ENCODE measurements around the gene ARRDC1. TPM values are rescaled to one million over a fixed set of nuclear protein-coding genes. Genes with fewer than 3 reads are reported as not detected.

Gene ARRDC1
- total RNA-seq, 1 experiment from 2014 or later, result 47.1 TPM

DNA sequence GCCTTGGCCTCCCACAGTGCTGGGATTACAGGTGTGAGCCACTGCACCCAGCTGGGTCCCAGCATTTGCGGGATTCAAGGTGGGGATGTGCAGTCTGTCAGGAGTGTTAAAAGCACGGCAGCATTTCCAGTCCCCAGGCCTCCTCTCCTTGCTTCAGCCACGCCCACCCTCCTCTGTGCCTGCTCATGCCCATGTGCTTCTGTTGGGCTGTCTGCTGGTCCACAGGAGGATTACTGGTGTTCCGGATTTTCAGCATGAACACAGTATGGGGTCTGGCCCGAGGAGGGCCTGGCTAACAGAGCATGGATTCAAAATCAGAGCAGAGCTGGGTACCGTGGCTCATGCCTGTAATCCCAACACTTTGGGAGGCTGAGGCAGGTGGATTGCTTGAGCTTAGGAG, 5.5 kb downstream of the ARRDC1 start:
- Histone ChIP-seq H3K27me3 (ENCODE audit: control insufficient read depth, insufficient read depth, low read length) (no peaks in the 10 kb centered on the region), H3K27ac (ENCODE audit: low read length) (peak overlapping the region; percentile 82), H3K4me1 (ENCODE audit: control insufficient read depth, insufficient read depth, low read length) (peaks cover 49% of the 10 kb centered on the region), H3K36me3 (ENCODE audit: control insufficient read depth, insufficient read depth, low read length) (peaks cover 2% of the 10 kb centered on the region; the same call in 1 of the 2 replicates), H3K9me3 (ENCODE audit: control insufficient read depth, insufficient read depth, low read depth, low read length) (no peaks in the 10 kb centered on the region), H3K4me3 (ENCODE audit: low read depth in 2 of 2, low read length in 2 of 2) (no peak overlapping the region)
- ChIA-PET CTCF (interaction anchor here (0.6 kb wide), 1 partner anchor 11 kb away, joined by 3 read pairs; no protein-coding TSS in a partner anchor), POLR2A (no interaction called here)
- intact Hi-C loops (cut with micrococcal nuclease; ENCODE audit: unreplicated experiment) (no loop called here), in situ Hi-C loops (cut with HindIII; ENCODE audit: low pct_unique_long_range_greater_than_20kb, low sequenced_read_pairs) (no loop called here)
- no peak for DNase-seq (ENCODE audit: low read depth, low spot score)
- BruUV-seq (replicated peaks), result no TSS peak
- no peak for TF ChIP-seq REST (IDR thresholded peaks at IDR 0.05; ENCODE audit: insufficient read depth in 1 of 2, low read depth in 2 of 2, low read length in 1 of 2)
- TF ChIP-seq, protein P1, sequence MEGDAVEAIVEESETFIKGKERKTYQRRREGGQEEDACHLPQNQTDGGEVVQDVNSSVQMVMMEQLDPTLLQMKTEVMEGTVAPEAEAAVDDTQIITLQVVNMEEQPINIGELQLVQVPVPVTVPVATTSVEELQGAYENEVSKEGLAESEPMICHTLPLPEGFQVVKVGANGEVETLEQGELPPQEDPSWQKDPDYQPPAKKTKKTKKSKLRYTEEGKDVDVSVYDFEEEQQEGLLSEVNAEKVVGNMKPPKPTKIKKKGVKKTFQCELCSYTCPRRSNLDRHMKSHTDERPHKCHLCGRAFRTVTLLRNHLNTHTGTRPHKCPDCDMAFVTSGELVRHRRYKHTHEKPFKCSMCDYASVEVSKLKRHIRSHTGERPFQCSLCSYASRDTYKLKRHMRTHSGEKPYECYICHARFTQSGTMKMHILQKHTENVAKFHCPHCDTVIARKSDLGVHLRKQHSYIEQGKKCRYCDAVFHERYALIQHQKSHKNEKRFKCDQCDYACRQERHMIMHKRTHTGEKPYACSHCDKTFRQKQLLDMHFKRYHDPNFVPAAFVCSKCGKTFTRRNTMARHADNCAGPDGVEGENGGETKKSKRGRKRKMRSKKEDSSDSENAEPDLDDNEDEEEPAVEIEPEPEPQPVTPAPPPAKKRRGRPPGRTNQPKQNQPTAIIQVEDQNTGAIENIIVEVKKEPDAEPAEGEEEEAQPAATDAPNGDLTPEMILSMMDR (IDR thresholded peaks at IDR 0.05), result no peak
- TF ChIP-seq POLR2AphosphoS5 (IDR thresholded peaks at IDR 0.05; ENCODE audit: low read depth, low read length), result no peak
- TF ChIP-seq TCF7L2 (IDR thresholded peaks at IDR 0.05; ENCODE audit: low read depth, low read length), result no peak
- no peak for TF ChIP-seq SIN3A (IDR thresholded peaks at IDR 0.05; ENCODE audit: borderline replicate concordance, insufficient read depth, low read depth, low read length)
- ATAC-seq, result no peak

- no peak for TF ChIP-seq REST (IDR thresholded peaks at IDR 0.05; ENCODE audit: insufficient read depth in 1 of 2, low read depth in 2 of 2, low read length in 1 of 2)
- no peak for TF ChIP-seq TCF7L2 (IDR thresholded peaks at IDR 0.05; ENCODE audit: low read depth, low read length)
- no peak; the same call in 1 of the 2 replicates for TF ChIP-seq POLR2AphosphoS5 (IDR thresholded peaks at IDR 0.05; ENCODE audit: low read depth, low read length)
- TF ChIP-seq, protein P1 (IDR thresholded peaks at IDR 0.05), result no peak
- TF ChIP-seq SIN3A (IDR thresholded peaks at IDR 0.05; ENCODE audit: borderline replicate concordance, insufficient read depth, low read depth, low read length), result no peak
- intact Hi-C loops (cut with micrococcal nuclease; ENCODE audit: unreplicated experiment), result no loop called here
- no peak overlapping the region for H3K4me3 ChIP-seq (ENCODE audit: low read depth in 2 of 2, low read length in 2 of 2)
- H3K27me3 ChIP-seq (ENCODE audit: control insufficient read depth, insufficient read depth, low read length), result no peaks in the 10 kb centered on the region
- H3K27ac ChIP-seq (ENCODE audit: low read length), result peak overlapping the region; percentile 82
- H3K36me3 ChIP-seq (ENCODE audit: control insufficient read depth, insufficient read depth, low read length), result peaks cover 2% of the 10 kb centered on the region; the same call in 1 of the 2 replicates
- ATAC-seq, result peak; percentile 73
- ChIA-PET POLR2A (no interaction called here), CTCF (interaction anchor here (0.6 kb wide), 1 partner anchor 10 kb away, joined by 3 read pairs; no protein-coding TSS in a partner anchor)
- no TSS peak for BruUV-seq (replicated peaks)
- in situ Hi-C loops (cut with HindIII; ENCODE audit: low pct_unique_long_range_greater_than_20kb, low sequenced_read_pairs), result no loop called here
- H3K4me1 ChIP-seq (ENCODE audit: control insufficient read depth, insufficient read depth, low read length), result peaks cover 53% of the 10 kb centered on the region
- DNase-seq (ENCODE audit: low read depth, low spot score), result peak; percentile 60
- no peaks in the 10 kb centered on the region for H3K9me3 ChIP-seq (ENCODE audit: control insufficient read depth, insufficient read depth, low read depth, low read length)
These were observed 6.4 kb downstream of the ARRDC1 start for GRCh38 chr9:137611623-137612609.
